Fibroblast of the aortic adventitia (primary cell): ENCODE results near the gene TMPRSS7. TPM values are rescaled to one million over a fixed set of nuclear protein-coding genes. Genes with fewer than 3 reads are reported as not detected.

Experiments used
- DNase-seq: peaks from one replicate; pipeline ENCODE4 v3.0.0-alpha.2; 2010; ENCODE audit warnings: low read depth
- H3K4me3 ChIP-seq: 2 replicates; pipeline ENCODE4 v1.5.1; 2011; ENCODE audit warnings: low read depth, mild to moderate bottlenecking, control low read depth, low read length, moderate library complexity
- CTCF ChIP-seq: IDR thresholded peaks from 2 replicates; pipeline ENCODE4 v1.5.1; 2011; ENCODE audit warnings: mild to moderate bottlenecking, low read length, control low read depth, inconsistent platforms; ENCODE audit not compliant: insufficient read depth
- total RNA-seq: library from RNA; depleted of rRNA; stranded (reverse); fragments of >200 nt; gene quantifications from 2 replicates; pipeline ENCODE4 v1.2.3, GENCODE V29; 2012; ENCODE audit warnings: low replicate concordance

TMPRSS7 gene
- total RNA-seq, 1 donor: not detected

DNA sequence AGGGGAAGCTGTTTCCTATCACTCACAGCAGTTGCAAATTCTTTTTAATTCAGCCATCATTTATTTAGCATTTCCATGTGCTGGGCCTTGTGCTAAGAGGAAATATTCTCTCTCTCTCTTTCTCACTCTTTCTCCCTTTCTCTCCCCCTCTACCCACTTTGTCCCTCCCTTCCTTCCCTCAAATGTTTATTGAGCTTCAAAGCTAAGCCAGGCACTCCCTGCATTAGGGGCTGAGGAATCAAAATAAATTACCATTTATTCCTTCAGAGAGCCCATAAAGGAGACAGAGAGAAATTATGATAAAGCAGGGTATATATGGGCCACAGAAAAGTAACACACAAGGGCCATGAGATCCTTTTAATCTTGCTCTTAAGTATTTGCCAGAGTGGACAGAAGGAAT, 6.8 kb downstream of the TMPRSS7 start:
- no peak for DNase-seq
- no peak overlapping the region for H3K4me3 ChIP-seq
- no peak for TF ChIP-seq CTCF

- H3K4me3 ChIP-seq: no peak overlapping the region
- TF ChIP-seq CTCF: no peak
- no peak for DNase-seq
Observed at GRCh38 chr3:112042842-112043280, 8.3 kb downstream of the TMPRSS7 start.

DNA sequence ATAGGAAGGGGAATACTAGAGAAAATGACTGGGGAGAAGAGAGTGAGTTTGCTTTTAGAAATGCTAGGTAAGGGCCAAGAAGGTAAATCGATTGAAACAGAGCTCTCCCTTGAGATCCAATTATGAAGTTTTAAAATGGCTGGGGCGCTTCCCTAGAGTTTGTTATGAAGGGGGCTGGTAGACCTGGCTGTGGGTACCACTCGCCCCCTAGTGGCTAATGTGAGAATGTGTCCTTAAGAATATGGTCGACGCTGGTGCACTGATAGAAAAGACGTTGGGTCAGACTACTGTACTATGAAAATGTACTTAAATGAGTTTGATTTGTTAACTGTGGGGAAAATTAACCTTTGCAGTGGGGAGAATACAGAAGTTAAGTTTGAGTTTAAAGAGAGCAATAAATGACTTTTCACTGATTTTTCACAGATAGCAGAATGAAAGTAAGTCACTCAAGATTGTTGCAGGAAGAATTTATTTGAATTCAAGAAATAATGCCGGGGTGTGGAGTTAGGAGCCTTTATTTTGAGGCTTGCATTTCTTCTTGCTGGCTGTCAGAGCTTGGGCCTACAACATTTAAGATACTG, 9.2 kb downstream of the TMPRSS7 start:
- TF ChIP-seq CTCF: peak; percentile 88
- H3K4me3 ChIP-seq: no peak overlapping the region
- peak; percentile 82 for DNase-seq

- TF ChIP-seq CTCF: no peak
- no peak for DNase-seq
- H3K4me3 ChIP-seq: no peak overlapping the region
Observed at GRCh38 chr3:112046599-112046998, 12.1 kb downstream of the TMPRSS7 start.

DNA sequence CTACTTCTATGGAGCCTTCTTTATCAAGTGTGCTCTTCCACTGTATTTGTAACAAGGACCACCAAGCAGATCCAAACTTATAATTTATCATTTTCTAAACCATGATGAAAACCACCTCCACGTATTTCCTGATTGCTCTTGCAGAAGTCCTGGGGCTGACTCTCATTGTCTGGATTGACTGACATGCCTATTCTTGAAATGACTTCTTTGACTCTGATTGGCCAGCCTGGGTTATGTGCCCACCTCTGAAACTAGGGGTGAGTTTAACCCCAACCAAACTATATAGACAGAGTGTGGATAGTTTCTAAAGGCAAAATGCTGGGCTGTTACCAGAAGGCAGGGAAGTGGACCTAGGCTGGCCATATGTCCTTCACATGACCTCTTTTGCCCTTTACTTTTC, 12.7 kb downstream of the TMPRSS7 start:
- no peak for DNase-seq
- TF ChIP-seq CTCF: no peak
- H3K4me3 ChIP-seq: no peak overlapping the region

DNA sequence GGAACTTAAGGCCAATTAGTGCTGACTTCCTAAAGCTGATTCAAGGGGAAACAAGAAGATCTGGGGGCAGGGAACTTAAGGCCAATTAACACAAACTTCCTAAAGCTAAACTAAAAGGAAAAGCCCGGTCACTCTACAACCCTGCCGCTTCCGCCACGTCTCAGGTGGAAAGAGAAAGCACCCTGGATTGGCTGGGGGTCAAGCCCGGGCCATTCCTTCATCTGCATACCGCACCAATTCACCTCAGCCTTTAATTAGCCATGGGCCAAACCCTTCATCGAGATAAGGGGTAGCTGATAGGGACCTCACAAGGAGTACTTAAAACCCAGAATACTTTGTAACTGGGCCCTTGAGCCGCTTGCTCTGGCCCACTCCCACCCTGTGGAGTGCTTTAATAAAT, 14.4 kb downstream of the TMPRSS7 start:
- TF ChIP-seq CTCF: no peak
- no peak overlapping the region for H3K4me3 ChIP-seq
- no peak for DNase-seq

- TF ChIP-seq CTCF: no peak
- DNase-seq: no peak
- H3K4me3 ChIP-seq: no peak overlapping the region
Observed at GRCh38 chr3:112053229-112053628, 18.7 kb downstream of the TMPRSS7 start.
